T-helper 2 cell (primary cell): Measurements from ENCODE around the gene SLC2A11.
"Not testable (repeated sequence)": the region's sequence is repeated elsewhere in the genome, so short reads cannot be mapped to it uniquely, and the experiment has no call there.

ENCODE experiments used
- DNase-seq, 5 experiments: peaks; one replicate each; pipeline versions ENCODE4 v3.0.0 to v3.0.0-alpha.2; 2012 to 2022

Gene SLC2A11

DNA sequence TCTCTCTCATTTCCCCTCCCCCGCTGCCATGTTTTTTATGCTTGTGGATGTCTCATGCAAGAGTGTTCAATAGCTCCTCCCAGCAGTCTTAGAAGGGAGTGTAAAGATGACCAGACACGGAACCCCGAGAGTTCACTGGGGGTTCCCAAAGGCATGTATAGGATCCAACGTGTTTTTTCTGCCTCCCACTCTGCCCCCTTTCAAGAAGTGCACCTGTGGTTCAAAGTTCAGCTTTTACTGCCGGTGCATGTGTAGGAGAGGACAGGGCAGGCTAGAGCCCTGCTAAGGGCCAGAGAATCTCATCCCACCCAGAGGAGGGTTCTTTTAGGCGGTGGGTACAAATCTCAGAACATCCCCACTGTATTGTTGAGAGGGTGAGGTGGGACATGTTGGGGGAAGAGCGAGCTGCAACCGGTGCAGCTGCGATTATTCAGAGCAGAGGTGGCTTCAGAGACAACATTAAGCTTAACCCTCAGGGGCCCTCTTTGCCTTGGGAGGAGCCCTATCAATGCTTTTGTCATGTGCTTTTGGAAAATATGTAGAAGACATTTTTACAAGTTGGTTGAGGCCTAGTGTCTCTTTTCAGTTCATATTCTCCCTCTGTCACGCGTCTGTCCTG is 51.0 kb downstream of the SLC2A11 start:
- DNase-seq = no peak

DNA sequence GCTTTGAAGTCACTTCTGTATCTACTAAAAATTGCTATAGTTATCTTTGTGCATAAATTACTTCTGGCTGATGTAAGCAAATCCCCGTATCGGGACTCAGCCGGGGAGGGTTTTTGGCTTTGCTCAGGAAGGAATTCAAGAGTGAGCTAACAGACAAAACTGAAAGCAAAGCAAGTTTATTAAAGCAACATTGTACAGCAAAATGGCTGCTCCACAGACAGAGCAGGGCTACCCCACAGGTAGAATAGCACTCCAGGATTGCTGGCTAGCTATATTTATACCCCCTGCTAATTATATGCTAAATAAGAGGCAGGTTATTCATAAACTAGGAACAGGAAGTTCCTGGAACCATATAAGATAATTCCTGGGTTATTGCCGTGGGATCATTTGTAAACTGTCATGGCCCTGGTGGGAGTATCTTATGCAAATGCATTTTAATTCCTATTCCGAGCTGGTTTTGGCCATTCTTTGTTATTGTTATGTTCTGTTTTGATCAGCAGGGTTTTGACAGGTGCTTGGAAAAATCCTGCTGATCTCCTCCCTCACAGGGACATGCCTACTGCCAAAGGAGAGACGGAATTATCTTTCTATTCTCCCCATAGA is 51.7 kb downstream of the SLC2A11 start:
- no peak for DNase-seq

DNA sequence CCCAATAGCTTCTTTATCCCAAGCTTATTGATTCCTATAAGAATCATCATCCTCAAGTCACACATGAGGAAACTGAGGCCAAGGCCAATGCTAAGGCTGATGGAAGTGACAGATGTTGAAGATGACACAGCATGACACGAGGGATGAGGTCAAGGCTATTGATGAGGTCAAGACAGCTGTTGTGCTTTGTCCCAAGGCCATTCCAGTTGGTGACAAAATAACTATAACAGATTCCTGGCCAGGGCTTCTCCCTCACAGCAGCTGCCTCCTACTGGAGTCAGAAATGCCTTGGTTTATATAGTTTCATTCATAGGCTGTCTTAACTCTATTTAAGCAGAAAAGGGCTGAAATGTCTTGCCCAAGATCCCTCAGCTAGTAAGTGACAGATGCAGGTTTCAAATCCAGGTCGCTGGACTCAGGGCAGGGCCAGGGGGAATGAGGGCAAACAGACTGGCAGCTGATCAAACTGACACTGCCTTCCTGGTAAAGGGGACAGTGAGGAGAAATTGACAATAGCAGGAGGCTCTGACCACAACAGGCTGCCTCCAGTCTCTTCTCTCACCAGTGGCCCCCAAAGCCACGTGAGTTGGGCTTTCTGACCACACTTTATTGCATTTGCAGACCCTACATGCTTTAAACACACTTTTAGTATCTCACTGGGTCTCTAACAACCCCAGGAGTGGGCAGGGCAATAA is 53.0 kb downstream of the SLC2A11 start:
- DNase-seq = no peak

DNA sequence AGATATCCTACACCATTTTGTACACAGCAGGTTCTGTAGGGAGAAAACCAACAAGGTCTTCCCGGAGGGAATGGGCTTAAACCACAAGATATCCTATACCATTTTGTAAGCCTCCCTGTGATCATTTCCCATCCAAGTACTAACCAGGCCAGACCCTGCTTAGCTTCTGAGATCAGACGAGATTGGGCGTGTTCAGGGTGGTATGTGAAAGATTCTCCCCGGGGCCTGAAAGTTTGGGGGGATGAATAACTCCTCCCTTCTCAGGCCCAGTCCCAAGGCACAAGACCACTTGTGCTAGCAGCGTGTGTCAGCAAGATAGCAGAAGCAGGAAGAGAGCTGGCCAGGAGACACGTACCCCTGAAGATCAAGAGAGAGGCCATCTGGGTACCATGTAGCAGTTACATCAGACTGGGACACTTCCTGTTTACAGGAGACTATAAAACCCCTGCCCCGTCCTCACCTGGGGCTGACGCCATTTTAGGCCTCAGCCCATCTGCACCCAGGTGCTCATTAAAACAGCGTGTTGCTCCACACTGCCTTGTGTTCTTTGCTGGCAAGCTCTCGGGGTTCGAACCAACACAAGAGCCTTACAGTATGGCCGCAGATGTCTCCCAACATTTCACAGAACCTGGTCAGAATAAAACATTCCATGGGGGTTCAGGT is 53.8 kb downstream of the SLC2A11 start:
- no peak for DNase-seq

DNA sequence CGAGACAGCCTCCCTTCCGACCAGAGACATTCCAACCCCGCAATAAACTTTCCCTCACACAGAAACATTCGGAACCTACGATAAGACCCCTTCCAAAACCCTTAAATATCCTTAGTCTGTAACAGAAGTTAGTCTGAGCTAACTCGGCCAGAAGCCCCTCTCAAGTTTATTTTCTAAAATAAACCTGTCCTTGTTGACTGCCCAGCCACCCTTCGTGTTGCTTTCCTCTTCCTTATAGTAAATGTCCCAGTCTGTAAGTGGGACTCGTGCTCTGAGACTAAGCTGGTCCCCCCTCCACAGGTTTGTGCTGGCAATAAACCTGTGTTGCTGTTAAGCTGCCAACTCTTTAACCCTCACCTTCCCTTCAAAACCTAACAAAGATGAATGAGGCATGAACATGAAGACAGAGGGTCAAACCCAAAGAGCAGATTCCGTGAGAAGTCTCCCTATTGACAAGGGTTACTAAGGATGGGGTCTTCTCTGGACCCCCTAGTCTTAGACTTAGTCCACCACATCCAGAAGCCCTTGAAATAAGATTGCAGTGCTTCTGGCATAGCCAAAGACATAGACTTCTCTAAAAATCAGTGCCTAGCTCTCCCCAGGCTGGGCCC is 54.7 kb downstream of the SLC2A11 start:
- DNase-seq = no peak

DNA sequence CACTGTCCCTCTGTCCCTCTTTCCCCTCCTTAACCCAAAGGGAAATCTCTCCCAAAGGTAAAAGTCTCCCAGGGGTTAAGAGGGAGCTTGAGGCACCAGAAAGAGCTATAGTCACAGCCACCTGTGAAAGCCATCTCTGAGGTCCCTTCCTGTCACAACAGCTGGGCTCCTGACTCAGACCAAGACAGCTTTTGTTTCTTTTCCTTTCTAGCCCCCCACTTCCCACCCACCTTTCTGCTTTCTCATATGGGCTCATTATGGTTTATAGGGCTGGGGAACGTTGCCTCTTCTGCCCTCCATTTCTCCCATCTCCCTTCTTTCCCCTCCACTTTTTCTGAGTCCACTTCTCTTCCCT is 55.6 kb downstream of the SLC2A11 start:
- peak in 1 of 5 experiments; percentile 59 for DNase-seq

DNA sequence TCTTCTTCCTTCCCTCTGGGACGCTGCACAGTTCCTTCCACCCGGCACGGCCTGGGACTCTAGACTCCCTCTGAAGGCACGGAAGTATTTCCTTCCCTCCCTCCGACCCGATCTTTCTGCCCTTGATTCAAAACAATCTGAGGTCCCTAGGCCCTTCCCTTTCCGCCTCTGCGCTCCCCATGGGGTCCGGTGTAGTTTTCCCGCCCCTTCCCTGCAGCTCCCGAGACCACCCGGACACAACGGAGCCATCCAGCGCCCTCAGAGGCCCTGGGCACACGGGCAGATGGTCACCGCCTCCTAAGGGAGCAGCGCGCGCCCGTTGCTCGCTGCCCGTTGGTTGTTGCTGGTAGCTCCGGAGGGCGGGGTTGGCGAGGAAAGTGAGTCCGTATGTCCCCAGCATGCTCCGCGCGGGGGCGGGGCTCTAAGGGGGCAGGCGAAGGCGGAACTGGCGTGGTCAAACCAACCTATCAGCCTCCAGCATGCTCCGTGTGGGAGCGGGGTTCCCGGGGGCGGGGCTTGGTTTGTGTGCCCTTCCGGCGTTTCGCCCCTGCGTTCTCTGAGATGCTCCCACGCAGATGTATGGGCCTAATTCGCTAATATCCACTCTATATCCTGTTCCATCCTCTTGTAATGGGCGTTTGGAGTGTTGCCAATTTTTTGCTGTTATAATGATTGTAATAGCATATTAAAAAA is 56.1 kb downstream of the SLC2A11 start:
- DNase-seq = peak; percentile 96 to 100 (median 98)

DNA sequence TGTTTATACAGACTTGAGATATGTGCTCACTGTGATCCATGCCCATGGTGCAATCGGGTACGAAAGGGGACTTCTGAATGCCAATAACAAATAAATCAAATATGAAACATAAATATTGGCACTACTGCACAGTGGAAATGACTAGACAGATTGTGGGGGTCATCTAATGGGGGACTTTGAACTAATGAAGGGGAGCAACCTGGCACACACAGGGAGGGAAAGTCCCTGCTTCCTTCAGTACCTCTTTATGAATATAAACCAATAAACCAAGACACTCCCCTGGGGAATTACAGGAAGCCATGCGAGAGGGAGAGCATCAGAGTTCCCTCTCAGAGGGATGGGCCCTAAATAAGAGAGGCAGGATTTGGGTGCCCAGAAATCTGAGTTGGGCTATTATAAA is 57.6 kb downstream of the SLC2A11 start:
- DNase-seq = no peak

DNA sequence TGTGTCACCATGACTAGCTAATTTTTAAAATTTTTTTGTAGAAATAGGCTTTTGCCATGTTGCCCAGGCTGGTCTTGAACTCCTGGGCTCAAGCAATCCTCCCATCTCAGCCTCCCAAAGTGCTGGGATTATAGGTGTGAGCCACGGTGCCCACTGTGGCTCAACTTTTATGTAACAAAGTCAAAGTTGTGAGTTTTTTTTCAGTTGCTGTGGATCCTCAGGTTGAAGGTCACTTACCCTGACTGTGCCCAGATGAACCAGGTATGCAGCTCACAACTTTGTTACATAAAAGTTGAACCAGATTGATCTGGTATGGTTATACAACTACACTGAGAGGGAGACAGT is 62.6 kb downstream of the SLC2A11 start:
- DNase-seq = not testable (repeated sequence)

DNA sequence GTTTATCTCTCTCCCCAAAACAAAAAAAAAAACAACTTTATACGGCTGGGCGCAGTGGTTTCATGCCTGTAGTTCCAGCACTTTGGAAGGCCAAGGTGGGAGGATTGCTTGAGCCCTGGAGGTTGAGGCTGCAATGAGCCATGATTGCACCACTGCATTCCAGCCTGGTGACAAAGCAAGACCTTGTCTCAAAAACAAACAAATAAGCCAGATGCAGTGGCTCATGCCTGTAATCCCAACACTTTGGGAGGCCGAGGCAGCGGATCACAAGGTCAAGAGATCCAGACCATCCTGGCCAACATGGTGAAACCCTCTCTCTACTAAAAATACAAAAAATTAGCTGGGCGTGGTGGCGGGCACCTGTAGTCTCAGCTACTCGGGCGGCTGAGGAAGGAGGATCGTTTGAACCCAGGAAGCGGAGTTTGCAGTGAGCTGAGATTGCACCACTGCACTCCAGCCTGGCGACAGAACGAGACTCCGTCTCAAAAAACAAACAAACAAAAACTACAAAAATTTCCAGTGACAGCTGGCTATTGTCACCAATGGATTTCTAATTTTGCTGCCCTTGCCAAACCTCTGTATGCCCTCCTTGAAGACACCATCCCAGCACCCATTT is 64.0 kb downstream of the SLC2A11 start:
- DNase-seq = not testable (repeated sequence)

DNA sequence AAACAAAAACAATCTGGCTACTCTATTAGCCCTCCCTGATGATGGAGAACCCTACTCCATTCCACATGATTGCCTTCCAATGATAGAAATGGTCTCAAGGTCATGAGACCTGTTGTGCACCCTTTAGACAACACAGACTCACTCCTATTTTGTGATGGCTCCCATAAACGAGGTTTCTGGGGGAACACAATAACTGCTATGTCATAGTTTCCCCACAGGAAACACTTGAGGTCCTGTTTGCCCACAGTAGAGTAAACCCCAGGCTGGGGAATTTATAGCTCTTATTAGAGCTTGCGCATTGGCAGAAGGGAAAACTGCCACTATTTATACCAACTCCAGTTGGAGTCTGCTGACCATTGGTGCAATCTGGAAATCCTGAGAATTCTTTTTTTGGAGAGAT is 65.2 kb downstream of the SLC2A11 start:
- DNase-seq = no peak

DNA sequence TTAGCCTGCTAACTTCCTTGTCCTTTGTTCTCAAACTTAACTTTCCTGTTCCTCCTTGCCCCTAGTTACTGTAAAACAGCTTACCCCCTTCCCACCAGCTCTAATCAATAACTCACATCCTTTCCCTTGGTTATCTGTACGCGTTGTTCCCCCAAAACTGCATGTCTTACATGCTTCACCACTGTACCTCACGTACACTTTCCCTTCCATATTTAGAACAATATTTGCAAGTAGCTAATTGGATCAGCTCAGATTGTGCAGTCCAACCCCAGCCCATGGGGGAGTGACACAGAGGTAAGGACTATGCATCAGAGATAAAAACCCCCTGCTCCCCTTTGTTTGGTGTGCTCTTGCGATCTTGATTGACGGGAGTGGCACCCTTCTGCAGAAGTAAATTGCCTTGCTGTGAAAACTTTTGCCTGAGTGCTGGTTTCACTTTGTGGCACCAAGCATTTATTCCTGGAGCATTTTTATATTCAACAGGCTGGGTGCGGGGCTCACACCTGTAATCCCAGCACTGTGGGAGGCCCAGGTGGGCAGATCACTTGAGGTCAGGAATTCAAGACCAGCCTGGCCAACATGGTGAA is 67.4 kb downstream of the SLC2A11 start:
- no peak for DNase-seq

DNA sequence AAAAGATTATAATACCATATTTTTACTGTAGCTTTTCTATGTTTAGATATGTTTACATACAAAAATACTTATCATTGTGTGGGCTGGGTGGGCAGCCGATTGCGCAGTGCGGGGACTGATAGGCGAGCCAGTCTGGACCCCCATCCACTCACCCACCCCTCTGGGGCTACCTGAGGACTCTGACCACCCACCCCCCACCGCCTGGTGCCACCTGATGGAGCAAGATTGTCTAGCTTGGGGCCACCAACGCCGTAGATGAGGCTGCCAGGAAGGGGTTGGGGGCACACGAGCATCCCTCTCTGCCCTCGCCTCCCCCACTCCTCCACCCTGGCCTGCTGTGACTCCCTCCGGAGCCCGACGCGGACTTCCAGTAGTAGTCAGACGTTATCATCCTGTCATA is 68.9 kb downstream of the SLC2A11 start:
- no peak for DNase-seq
